Uterus (tissue), 4 donors: ENCODE measurements around the gene SLC2A2. TPM values are rescaled to one million over a fixed set of nuclear protein-coding genes. Genes with fewer than 3 reads are reported as not detected.

Experiments
- DNase-seq, 2 donors: peaks; one replicate each; pipeline ENCODE4 v3.0.0-alpha.2; 2019 to 2020
- H3K27ac ChIP-seq, 2 donors: fragments of 200-600 bp; sonication (generic); 1 replicate in 1 of 2; 2 replicates in 1 of 2; pipeline ENCODE4 v1.5.1; 2016 to 2018
- H3K27me3 ChIP-seq, 2 donors: fragments of 200-600 bp; sonication (generic); one replicate each; pipeline ENCODE4 v1.5.1; 2018 to 2019; ENCODE audit warnings: control low read depth in 1 of 2
- H3K36me3 ChIP-seq, 2 donors: fragments of 200-600 bp; sonication (generic); one replicate each; pipeline ENCODE4 v1.5.1; 2019; ENCODE audit warnings: control low read depth in 1 of 2
- H3K4me1 ChIP-seq, 2 donors: fragments of 200-600 bp; sonication (generic); one replicate each; pipeline ENCODE4 v1.5.1; 2018 to 2019; ENCODE audit warnings: control low read depth in 1 of 2
- H3K4me3 ChIP-seq, 2 donors: fragments of 200-600 bp; sonication (generic); 1 replicate in 1 of 2; 2 replicates in 1 of 2; pipeline ENCODE4 v1.5.1; 2018 to 2019; ENCODE audit warnings: mild to moderate bottlenecking in 1 of 2
- H3K9me3 ChIP-seq, 2 donors: fragments of 200-600 bp; sonication (generic); one replicate each; pipeline ENCODE4 v1.5.1; 2019; ENCODE audit warnings: control low read depth in 1 of 2
- POLR2A ChIP-seq, 2 donors: fragments of 450-650 bp; IDR thresholded peaks; one replicate each; pipeline ENCODE4 v1.6.1; 2016; ENCODE audit warnings: antibody characterized with exemption in 2 of 2, mild to moderate bottlenecking in 1 of 2, moderate library complexity in 1 of 2
- intact Hi-C: fragments of 100-400 bp; cut with DNase I; formaldehyde crosslinking; loops from one replicate; pipeline ENCODE4 v1.15.1; 2023; ENCODE audit warnings: low total_unique reads
- total RNA-seq, 4 donors: library from RNA; depleted of rRNA in 3 of 4; stranded (reverse); fragments of >200 nt in 3 of 4; gene quantifications; one replicate each; pipeline versions ENCODE4 v1.1.0 to v1.2.4, GENCODE V29; 2014 to 2023
- TF ChIP-seq, protein P1 (sequence below), 4 experiments: fragments of 200-600 bp in 2 of 4; fragments of 450-650 bp in 2 of 4; sonication (generic) in 2 of 4; IDR thresholded peaks; one replicate each; pipeline ENCODE4 v1.5.1; 2016 to 2019; ENCODE audit warnings: antibody characterized with exemption in 4 of 4, mild to moderate bottlenecking in 2 of 4, moderate library complexity in 1 of 4
- donor health status: DM: yes; HTN: yes; CAD: no.

The SLC2A2 gene
- total RNA-seq, 4 donors from 2014 or later, result not detected

GRCh38 chr3:170966495-170966894 is 60.0 kb downstream of the SLC2A2 start:
- intact Hi-C loops, result loop anchor here (10.0 kb wide), 1 partner anchor 598 kb away; no protein-coding TSS in a partner anchor
- TF ChIP-seq, protein P1, sequence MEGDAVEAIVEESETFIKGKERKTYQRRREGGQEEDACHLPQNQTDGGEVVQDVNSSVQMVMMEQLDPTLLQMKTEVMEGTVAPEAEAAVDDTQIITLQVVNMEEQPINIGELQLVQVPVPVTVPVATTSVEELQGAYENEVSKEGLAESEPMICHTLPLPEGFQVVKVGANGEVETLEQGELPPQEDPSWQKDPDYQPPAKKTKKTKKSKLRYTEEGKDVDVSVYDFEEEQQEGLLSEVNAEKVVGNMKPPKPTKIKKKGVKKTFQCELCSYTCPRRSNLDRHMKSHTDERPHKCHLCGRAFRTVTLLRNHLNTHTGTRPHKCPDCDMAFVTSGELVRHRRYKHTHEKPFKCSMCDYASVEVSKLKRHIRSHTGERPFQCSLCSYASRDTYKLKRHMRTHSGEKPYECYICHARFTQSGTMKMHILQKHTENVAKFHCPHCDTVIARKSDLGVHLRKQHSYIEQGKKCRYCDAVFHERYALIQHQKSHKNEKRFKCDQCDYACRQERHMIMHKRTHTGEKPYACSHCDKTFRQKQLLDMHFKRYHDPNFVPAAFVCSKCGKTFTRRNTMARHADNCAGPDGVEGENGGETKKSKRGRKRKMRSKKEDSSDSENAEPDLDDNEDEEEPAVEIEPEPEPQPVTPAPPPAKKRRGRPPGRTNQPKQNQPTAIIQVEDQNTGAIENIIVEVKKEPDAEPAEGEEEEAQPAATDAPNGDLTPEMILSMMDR (IDR thresholded peaks at IDR 0.05), result no peak
- no peak for TF ChIP-seq POLR2A (IDR thresholded peaks at IDR 0.05)
- no peak overlapping the region for H3K27ac ChIP-seq
- no peak overlapping the region for H3K4me3 ChIP-seq
- no peak for DNase-seq
- H3K4me1 ChIP-seq, result no peaks in the 10 kb centered on the region
- H3K27me3 ChIP-seq, result no peaks in the 10 kb centered on the region
- H3K36me3 ChIP-seq, result no peaks in the 10 kb centered on the region
- H3K9me3 ChIP-seq, result no peaks in the 10 kb centered on the region

GRCh38 chr3:170962411-170962810 is 64.1 kb downstream of the SLC2A2 start:
- no peak for DNase-seq
- Histone ChIP-seq H3K27me3 (no peaks in the 10 kb centered on the region), H3K4me3 (no peak overlapping the region), H3K9me3 (no peaks in the 10 kb centered on the region), H3K27ac (no peak overlapping the region), H3K36me3 (no peaks in the 10 kb centered on the region), H3K4me1 (no peaks in the 10 kb centered on the region)
- no peak for TF ChIP-seq POLR2A (IDR thresholded peaks at IDR 0.05)
- TF ChIP-seq, protein P1 (IDR thresholded peaks at IDR 0.05), result no peak
- intact Hi-C loops, result loop anchor here (10.0 kb wide), 1 partner anchor 602 kb away; no protein-coding TSS in a partner anchor

DNA sequence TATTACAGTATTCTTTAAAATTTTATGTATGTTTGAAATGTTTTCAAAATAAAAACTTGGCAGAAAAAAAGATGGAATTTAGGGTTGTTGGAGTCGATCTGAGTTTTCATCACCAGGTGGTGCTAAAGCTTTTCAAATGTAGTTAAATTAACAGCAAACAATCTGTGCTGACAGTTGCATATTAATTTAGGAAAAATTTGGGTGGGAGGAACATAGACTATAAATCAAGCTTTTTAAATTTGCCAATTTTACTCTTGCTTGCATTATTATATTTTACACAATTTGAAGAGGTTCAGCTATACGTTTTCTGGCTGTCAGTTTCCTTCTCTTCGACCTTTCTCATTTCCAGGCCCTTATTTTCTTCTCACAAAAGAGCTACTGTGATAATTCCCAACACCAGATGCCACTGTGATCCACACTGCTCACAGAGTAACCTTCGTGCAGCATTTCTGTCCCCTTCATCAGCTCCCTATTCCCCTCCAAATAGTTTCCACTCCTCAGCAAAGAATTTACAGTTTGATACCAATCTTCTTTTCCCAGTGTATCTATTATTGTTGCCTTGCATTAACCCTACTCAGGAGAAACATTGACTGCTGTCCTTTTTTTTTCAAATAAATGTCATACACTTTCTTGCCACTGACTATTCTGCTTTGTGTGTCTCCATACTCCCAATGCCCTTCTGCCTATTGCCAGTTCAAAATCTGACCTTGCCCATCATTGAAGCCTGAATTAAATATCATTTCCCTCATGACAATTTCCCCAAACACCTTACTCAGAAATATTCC is 64.7 kb downstream of the SLC2A2 start:
- no peaks in the 10 kb centered on the region for H3K4me1 ChIP-seq
- DNase-seq, result no peak
- no peak overlapping the region for H3K4me3 ChIP-seq
- no peaks in the 10 kb centered on the region for H3K9me3 ChIP-seq
- H3K27me3 ChIP-seq, result no peaks in the 10 kb centered on the region
- no peaks in the 10 kb centered on the region for H3K36me3 ChIP-seq
- intact Hi-C loops, result loop anchor here (10.0 kb wide), 1 partner anchor 603 kb away; no protein-coding TSS in a partner anchor
- TF ChIP-seq POLR2A (IDR thresholded peaks at IDR 0.05), result no peak
- TF ChIP-seq, protein P1 (IDR thresholded peaks at IDR 0.05), result peak; percentile 49 to 75 (median 54)
- no peak overlapping the region for H3K27ac ChIP-seq

- no peaks in the 10 kb centered on the region for H3K27me3 ChIP-seq
- no peak overlapping the region for H3K27ac ChIP-seq
- H3K4me1 ChIP-seq, result no peaks in the 10 kb centered on the region
- no peak for DNase-seq
- TF ChIP-seq, protein P1 (IDR thresholded peaks at IDR 0.05), result no peak
- no peak for TF ChIP-seq POLR2A (IDR thresholded peaks at IDR 0.05)
- no peaks in the 10 kb centered on the region for H3K9me3 ChIP-seq
- intact Hi-C loops, result no loop called here
- H3K36me3 ChIP-seq, result no peaks in the 10 kb centered on the region
- no peak overlapping the region for H3K4me3 ChIP-seq
These were observed 67.1 kb downstream of the SLC2A2 start for GRCh38 chr3:170959457-170959856.

DNA sequence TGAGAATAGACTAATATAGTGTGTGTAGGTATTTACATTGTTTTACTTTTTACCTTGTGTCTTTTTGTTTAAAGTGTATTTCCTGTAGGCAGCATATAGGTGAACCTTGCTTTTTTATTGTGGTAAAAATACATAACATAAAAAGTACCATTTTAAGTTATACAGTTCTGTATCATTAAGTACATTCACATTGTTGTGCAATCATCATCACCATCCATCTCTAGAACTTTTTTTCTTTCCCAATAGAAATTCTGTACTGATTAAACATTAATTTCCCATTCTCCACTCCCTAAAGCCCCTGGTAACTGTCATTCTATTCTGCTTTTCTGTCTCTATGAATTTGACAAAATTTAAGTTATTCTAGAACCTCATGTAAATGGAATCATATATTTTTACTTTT is 69.9 kb downstream of the SLC2A2 start:
- no peaks in the 10 kb centered on the region for H3K36me3 ChIP-seq
- DNase-seq, result no peak
- no peaks in the 10 kb centered on the region for H3K9me3 ChIP-seq
- H3K4me1 ChIP-seq, result no peaks in the 10 kb centered on the region
- H3K4me3 ChIP-seq, result no peak overlapping the region
- H3K27me3 ChIP-seq, result no peaks in the 10 kb centered on the region
- intact Hi-C loops, result no loop called here
- no peak overlapping the region for H3K27ac ChIP-seq
- TF ChIP-seq, protein P1 (IDR thresholded peaks at IDR 0.05), result no peak
- TF ChIP-seq POLR2A (IDR thresholded peaks at IDR 0.05), result no peak
